H9 (cell line): Measurements from ENCODE around the gene BHLHE41. TPM values are rescaled to one million over a fixed set of nuclear protein-coding genes. Genes with fewer than 3 reads are reported as not detected.

Source experiments
- DNase-seq: peaks from one replicate; pipeline ENCODE4 v3.0.0-alpha.2; 2017
- H2AFZ ChIP-seq: one replicate; pipeline ENCODE4 v1.6.1; 2013; ENCODE audit warnings: mild to moderate bottlenecking, low read length, control low read depth, moderate library complexity
- H2AK5ac ChIP-seq: 2 replicates; pipeline ENCODE4 v1.6.1; 2013; ENCODE audit warnings: low read length, control low read depth, mixed read lengths; ENCODE audit not compliant: insufficient read length
- H2BK120ac ChIP-seq: one replicate; pipeline ENCODE4 v1.6.1; 2013; ENCODE audit warnings: low read depth, mild to moderate bottlenecking, low read length, control low read depth, inconsistent platforms; ENCODE audit not compliant: poor library complexity, severe bottlenecking
- H2BK12ac ChIP-seq: 2 replicates; pipeline ENCODE4 v1.6.1; 2013; ENCODE audit warnings: low read length, control low read depth, mixed read lengths, low read depth; ENCODE audit not compliant: insufficient read length
- H2BK15ac ChIP-seq: 2 replicates; pipeline ENCODE4 v1.6.1; 2013; ENCODE audit warnings: low read depth, low read length, control low read depth
- H2BK20ac ChIP-seq: one replicate; pipeline ENCODE4 v1.6.1; 2013; ENCODE audit warnings: low read depth, mild to moderate bottlenecking, low read length, control low read depth, inconsistent platforms; ENCODE audit not compliant: poor library complexity, severe bottlenecking
- H2BK5ac ChIP-seq: 2 replicates; pipeline ENCODE4 v1.6.1; 2013; ENCODE audit warnings: low read length, control low read depth, mixed read lengths; ENCODE audit not compliant: insufficient read length
- H3K14ac ChIP-seq: 2 replicates; pipeline ENCODE4 v1.6.1; 2013; ENCODE audit warnings: low read length, control low read depth; ENCODE audit not compliant: insufficient read depth
- H3K18ac ChIP-seq: 2 replicates; pipeline ENCODE4 v1.6.1; 2013; ENCODE audit warnings: low read depth, mild to moderate bottlenecking, mixed read lengths, low read length, control low read depth; ENCODE audit not compliant: insufficient read length
- H3K23ac ChIP-seq: 2 replicates; pipeline ENCODE4 v1.6.1; 2013; ENCODE audit warnings: low read length, control low read depth, mixed read lengths, low read depth; ENCODE audit not compliant: insufficient read length
- H3K23me2 ChIP-seq: 2 replicates; pipeline ENCODE4 v1.6.1; 2013; ENCODE audit warnings: low read depth, mild to moderate bottlenecking, mixed read lengths, low read length, control low read depth; ENCODE audit not compliant: insufficient read length, poor library complexity, severe bottlenecking
- H3K27ac ChIP-seq: 2 replicates; pipeline ENCODE4 v1.5.1; 2013; ENCODE audit warnings: low read length, control low read depth, mixed read lengths, low read depth; ENCODE audit not compliant: insufficient read length
- H3K27me3 ChIP-seq: 2 replicates; pipeline ENCODE4 v1.6.1; 2013; ENCODE audit warnings: low read length, control low read depth, inconsistent platforms; ENCODE audit not compliant: insufficient read depth
- H3K4ac ChIP-seq: 2 replicates; pipeline ENCODE4 v1.6.1; 2013; ENCODE audit warnings: low read depth, mild to moderate bottlenecking, control low read depth, inconsistent platforms, low read length, moderate library complexity
- H3K4me1 ChIP-seq: 2 replicates; pipeline ENCODE4 v1.6.1; 2013; ENCODE audit warnings: low read length, control low read depth, inconsistent platforms; ENCODE audit not compliant: insufficient read depth
- H3K4me2 ChIP-seq: 2 replicates; pipeline ENCODE4 v1.6.1; 2013; ENCODE audit warnings: low read length, control low read depth, mixed read lengths; ENCODE audit not compliant: insufficient read length, insufficient read depth
- H3K56ac ChIP-seq: 2 replicates; pipeline ENCODE4 v1.6.1; 2013; ENCODE audit warnings: low read depth, mild to moderate bottlenecking, mixed read lengths, low read length, control low read depth; ENCODE audit not compliant: insufficient read length
- H3K79me1 ChIP-seq: 2 replicates; pipeline ENCODE4 v1.6.1; 2013; ENCODE audit warnings: low read depth, mild to moderate bottlenecking, moderate library complexity, low read length, control low read depth, inconsistent platforms; ENCODE audit not compliant: insufficient read depth, poor library complexity, severe bottlenecking
- H3K79me2 ChIP-seq: 2 replicates; pipeline ENCODE4 v1.6.1; 2013; ENCODE audit warnings: low read length, control low read depth, inconsistent platforms; ENCODE audit not compliant: insufficient read depth
- H3K9ac ChIP-seq: 2 replicates; pipeline ENCODE4 v1.6.1; 2013; ENCODE audit warnings: low read length, control low read depth, mixed read lengths; ENCODE audit not compliant: insufficient read length; ENCODE audit errors: extremely low read depth
- H3K9me3 ChIP-seq: one replicate; pipeline ENCODE4 v1.6.1; 2013; ENCODE audit warnings: low read depth, low read length, inconsistent platforms; ENCODE audit not compliant: control insufficient read depth
- H3T11ph ChIP-seq: one replicate; pipeline ENCODE4 v1.6.1; 2013; ENCODE audit warnings: mild to moderate bottlenecking, low read length, control low read depth, inconsistent platforms
- H4K20me1 ChIP-seq: one replicate; pipeline ENCODE4 v1.6.1; 2013; ENCODE audit not compliant: control insufficient read depth, insufficient read length, insufficient read depth
- H4K5ac ChIP-seq: 2 replicates; pipeline ENCODE4 v1.6.1; 2013; ENCODE audit warnings: low read depth, mild to moderate bottlenecking, mixed read lengths, low read length, control low read depth; ENCODE audit not compliant: insufficient read length
- H4K8ac ChIP-seq: replicated peaks from 2 replicates; pipeline ENCODE4 v1.6.1; 2013; ENCODE audit warnings: low read length, control low read depth, mixed read lengths, low read depth; ENCODE audit not compliant: insufficient read length
- H4K91ac ChIP-seq: 2 replicates; pipeline ENCODE4 v1.6.1; 2013; ENCODE audit warnings: low read depth, mild to moderate bottlenecking, moderate library complexity, mixed read lengths, low read length, control low read depth; ENCODE audit not compliant: insufficient read length
- H3K27ac Mint-ChIP-seq, 3 experiments: 2 replicates in 2 of 3; 3 replicates in 1 of 3; pipeline ENCODE4 v1.8.0; 2020 to 2021; ENCODE audit warnings: mixed read lengths in 3 of 3, mild to moderate bottlenecking in 1 of 3, moderate library complexity in 1 of 3
- H3K27me3 Mint-ChIP-seq: 2 replicates; pipeline ENCODE4 v1.8.0; 2021; ENCODE audit warnings: low read depth, mild to moderate bottlenecking, moderate library complexity, mixed read lengths
- H3K36me3 Mint-ChIP-seq, 3 experiments: 2 replicates in 2 of 3; 3 replicates in 1 of 3; pipeline ENCODE4 v1.8.0; 2020 to 2021; ENCODE audit warnings: low read depth in 3 of 3, mixed read lengths in 3 of 3; ENCODE audit not compliant: insufficient read depth in 1 of 3
- H3K4me1 Mint-ChIP-seq, 2 experiments: 2 replicates each; pipeline ENCODE4 v1.8.0; 2020; ENCODE audit warnings: mixed read lengths in 2 of 2
- H3K4me3 Mint-ChIP-seq, 2 experiments: 2 replicates in 1 of 2; 3 replicates in 1 of 2; pipeline ENCODE4 v1.8.0; 2020 to 2021; ENCODE audit warnings: mild to moderate bottlenecking in 2 of 2, mixed read lengths in 2 of 2, moderate library complexity in 1 of 2
- H3K9me3 Mint-ChIP-seq, 2 experiments: 2 replicates in 1 of 2; 3 replicates in 1 of 2; pipeline ENCODE4 v1.8.0; 2020; ENCODE audit warnings: mild to moderate bottlenecking in 2 of 2, mixed read lengths in 2 of 2, moderate library complexity in 1 of 2
- CTCF ChIP-seq: fragments of 200-600 bp; sonication (generic); conservative IDR thresholded peaks from 3 replicates; pipeline ENCODE4 v1.8.0; 2021; ENCODE audit warnings: antibody characterized with exemption, mild to moderate bottlenecking
- total RNA-seq: library from RNA; stranded (reverse); gene quantifications from 2 replicates; pipeline ENCODE4 v1.2.1, GENCODE V29; 2021

The BHLHE41 gene
- total RNA-seq, 1 experiment from 2014 or later, result 0.33 TPM

GRCh38 chr12:26128168-26128567 is 3.3 kb upstream of the BHLHE41 start:
- Histone ChIP-seq H3K79me2 (no peaks in the 10 kb centered on the region), H3K56ac (no peak overlapping the region), H4K20me1 (no peaks in the 10 kb centered on the region), H3K9me3 (no peaks in the 10 kb centered on the region), H2BK120ac (no peak overlapping the region), H3K4me2 (no peak overlapping the region), H2AFZ (no peak overlapping the region), H3K4ac (no peak overlapping the region), H3K4me1 (peaks cover 3% of the 10 kb centered on the region; the same call in 1 of the 2 replicates), H3K27ac (no peak overlapping the region), H2BK20ac (no peak overlapping the region), H2AK5ac (no peak overlapping the region), H4K5ac (no peak overlapping the region), H3T11ph (no peak overlapping the region), H2BK5ac (no peak overlapping the region), H3K9ac (no peak overlapping the region), H3K27me3 (peaks cover 36% of the 10 kb centered on the region), H2BK15ac (no peak overlapping the region), H4K91ac (no peak overlapping the region), H3K14ac (no peak overlapping the region), H3K23me2 (peaks cover 24% of the 10 kb centered on the region), H3K79me1 (no peaks in the 10 kb centered on the region), H3K23ac (no peak overlapping the region), H4K8ac (no peak overlapping the region), H3K18ac (no peak overlapping the region), H2BK12ac (no peak overlapping the region)
- TF ChIP-seq CTCF, result no peak
- peaks cover 0 to under 1% of the 10 kb centered on the region in 2 experiments; a peak in 1 of 5 replicates for H3K9me3 Mint-ChIP-seq
- no peak for DNase-seq
- no peak overlapping the region for H3K4me3 Mint-ChIP-seq
- peaks cover 100% of the 10 kb centered on the region for H3K27me3 Mint-ChIP-seq
- peaks cover 0 to under 1% (median 0%) of the 10 kb centered on the region in 3 experiments; a peak in 1 of 7 replicates for H3K36me3 Mint-ChIP-seq
- H3K4me1 Mint-ChIP-seq, result peaks cover 22 to 31% of the 10 kb centered on the region in 2 experiments
- H3K27ac Mint-ChIP-seq, result no peak overlapping the region
